H1 (cell line): Measurements from ENCODE around the gene CCL5.

ENCODE experiments used
- ATF2 ChIP-seq: IDR thresholded peaks from 2 replicates; pipeline ENCODE4 v1.6.1; 2012; ENCODE audit warnings: low read length, inconsistent platforms
- CTCF ChIP-seq, 3 experiments: IDR thresholded peaks; 1 replicate in 2 of 3; 2 replicates in 1 of 3; pipeline versions ENCODE4 v1.5.1 to v1.6.1; 2011; ENCODE audit warnings: low read length in 3 of 3, mild to moderate bottlenecking in 3 of 3, inconsistent platforms in 2 of 3, low read depth in 1 of 3, moderate library complexity in 1 of 3; ENCODE audit not compliant: insufficient read depth in 1 of 3; ENCODE audit errors: control extremely low read depth in 1 of 3
- JUN ChIP-seq: IDR thresholded peaks from 2 replicates; pipeline ENCODE4 v1.6.1; 2011; ENCODE audit warnings: low read depth, mild to moderate bottlenecking, improper control_type of control experiment, low read length
- POLR2A ChIP-seq, 2 experiments: IDR thresholded peaks; 1 replicate in 1 of 2; 2 replicates in 1 of 2; pipeline ENCODE4 v1.6.1; 2011; ENCODE audit warnings: low read depth in 2 of 2, low read length in 2 of 2, mild to moderate bottlenecking in 2 of 2; ENCODE audit errors: control extremely low read depth in 1 of 2
- POU5F1 ChIP-seq: IDR thresholded peaks from 2 replicates; pipeline ENCODE4 v1.6.1; 2011; ENCODE audit warnings: low read depth, mild to moderate bottlenecking, low read length, moderate library complexity
- RFX5 ChIP-seq: IDR thresholded peaks from 2 replicates; pipeline ENCODE4 v1.6.1; 2011; ENCODE audit warnings: low read depth, low read length, improper control_type of control experiment, borderline replicate concordance

GRCh38 chr17:35872196-35872980, 7.8 kb downstream of the CCL5 start:
- TF ChIP-seq POLR2A (IDR thresholded peaks at IDR 0.05; ENCODE audit: control extremely low read depth in 1 of 2, low read depth in 2 of 2, low read length in 2 of 2) (no peak), RFX5 (no peak), ATF2 (no peak), JUN (no peak), POU5F1 (no peak), CTCF (IDR thresholded peaks at IDR 0.05; ENCODE audit: control extremely low read depth in 1 of 3, insufficient read depth in 1 of 3, low read depth in 1 of 3, low read length in 3 of 3) (no peak)
